Measurements from ENCODE around the gene BBS12.

DNA sequence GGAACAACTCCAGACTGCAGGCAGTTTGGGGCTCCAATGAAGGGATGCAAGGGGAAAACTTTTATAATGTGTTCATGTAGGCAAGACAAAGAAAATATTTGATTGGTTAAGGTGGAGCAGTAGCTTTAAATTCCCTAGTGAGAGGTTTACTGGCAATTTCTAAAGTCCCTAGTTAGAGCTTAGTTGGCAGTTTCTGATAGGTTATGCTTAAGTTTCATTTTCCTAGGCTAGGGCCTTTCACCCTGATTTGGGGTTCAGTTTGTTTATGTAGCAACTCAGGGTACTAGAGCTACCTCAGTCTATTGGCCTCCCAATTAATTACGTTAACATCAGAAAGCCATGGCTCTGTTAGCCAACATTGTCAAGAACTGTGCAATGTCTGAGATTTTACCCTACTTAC lies 14.6 kb downstream of the BBS12 start:
- TF ChIP-seq, protein P1, sequence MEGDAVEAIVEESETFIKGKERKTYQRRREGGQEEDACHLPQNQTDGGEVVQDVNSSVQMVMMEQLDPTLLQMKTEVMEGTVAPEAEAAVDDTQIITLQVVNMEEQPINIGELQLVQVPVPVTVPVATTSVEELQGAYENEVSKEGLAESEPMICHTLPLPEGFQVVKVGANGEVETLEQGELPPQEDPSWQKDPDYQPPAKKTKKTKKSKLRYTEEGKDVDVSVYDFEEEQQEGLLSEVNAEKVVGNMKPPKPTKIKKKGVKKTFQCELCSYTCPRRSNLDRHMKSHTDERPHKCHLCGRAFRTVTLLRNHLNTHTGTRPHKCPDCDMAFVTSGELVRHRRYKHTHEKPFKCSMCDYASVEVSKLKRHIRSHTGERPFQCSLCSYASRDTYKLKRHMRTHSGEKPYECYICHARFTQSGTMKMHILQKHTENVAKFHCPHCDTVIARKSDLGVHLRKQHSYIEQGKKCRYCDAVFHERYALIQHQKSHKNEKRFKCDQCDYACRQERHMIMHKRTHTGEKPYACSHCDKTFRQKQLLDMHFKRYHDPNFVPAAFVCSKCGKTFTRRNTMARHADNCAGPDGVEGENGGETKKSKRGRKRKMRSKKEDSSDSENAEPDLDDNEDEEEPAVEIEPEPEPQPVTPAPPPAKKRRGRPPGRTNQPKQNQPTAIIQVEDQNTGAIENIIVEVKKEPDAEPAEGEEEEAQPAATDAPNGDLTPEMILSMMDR (conservative IDR thresholded peaks at IDR 0.05 in 1 of 2, IDR thresholded peaks at IDR 0.05 in 1 of 2; ENCODE audit: low read depth in 1 of 2, low read length in 2 of 2): no peak
- TF ChIP-seq EZH2 (IDR thresholded peaks at IDR 0.05; ENCODE audit: low read length, missing control alignments): no peak

Data from fibroblast of lung (primary cell).